Kidney epithelial cell (primary cell): ENCODE results near the gene KLF1. TPM values are rescaled to one million over a fixed set of nuclear protein-coding genes. Genes with fewer than 3 reads are reported as not detected.
A peak's percentile ranks its signal among the peaks of the same experiment; 100 is the strongest.

ENCODE experiments used
- DNase-seq: peaks from one replicate; pipeline ENCODE4 v3.0.0-alpha.2; 2010; ENCODE audit warnings: low read depth
- H3K27me3 ChIP-seq: 2 replicates; pipeline ENCODE4 v1.6.0; 2011; ENCODE audit warnings: low read length; ENCODE audit not compliant: control insufficient read depth, insufficient read depth
- H3K36me3 ChIP-seq: 2 replicates; pipeline ENCODE4 v1.5.1; 2011; ENCODE audit warnings: low read length; ENCODE audit not compliant: control insufficient read depth, insufficient read depth
- H3K4me3 ChIP-seq: 2 replicates; pipeline ENCODE4 v1.5.1; 2011; ENCODE audit warnings: low read depth, mild to moderate bottlenecking, control low read depth, low read length
- total RNA-seq: library from RNA; depleted of rRNA; stranded (reverse); fragments of >200 nt; gene quantifications from 2 replicates; pipeline ENCODE4 v1.2.3, GENCODE V29; 2015
- TF ChIP-seq, protein P1 (sequence below): IDR thresholded peaks from 2 replicates; pipeline ENCODE4 v1.5.1; 2011; ENCODE audit warnings: mild to moderate bottlenecking, moderate library complexity, low read length, control low read depth, inconsistent platforms; ENCODE audit not compliant: insufficient read depth, poor library complexity, severe bottlenecking

Gene KLF1
- total RNA-seq, 1 donor from 2014 or later = not detected

DNA sequence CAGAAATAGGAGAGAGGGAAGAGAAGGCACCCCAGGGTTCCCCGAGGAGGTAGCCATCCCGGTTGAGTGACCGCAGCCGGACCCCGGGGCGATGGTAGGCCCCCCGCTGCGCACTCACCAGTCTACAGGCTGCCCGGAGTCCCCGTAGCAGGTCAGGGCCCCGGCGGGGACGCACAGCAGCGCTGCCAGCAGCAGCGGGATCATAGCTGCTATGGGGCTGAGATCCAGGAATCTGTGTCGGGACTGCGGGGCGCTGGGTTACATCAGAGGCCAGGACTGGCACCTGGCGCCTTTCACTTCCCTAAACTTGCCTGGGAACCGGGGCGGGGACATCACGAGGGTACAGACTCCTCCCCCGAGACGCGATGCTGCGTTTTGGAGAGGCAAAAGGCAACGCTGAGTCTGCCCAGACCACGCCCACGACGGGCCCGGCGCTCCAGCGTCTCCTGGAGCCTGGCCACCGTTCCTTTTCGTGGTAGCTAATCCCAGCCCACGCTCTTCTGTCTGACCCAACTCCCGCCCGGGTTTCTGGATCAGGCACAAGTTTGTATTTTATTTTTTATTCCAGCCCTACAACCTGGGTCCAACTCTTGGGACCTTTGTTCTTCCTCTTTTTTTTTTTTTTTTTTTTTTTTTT, 5.7 kb downstream of the KLF1 start, which contains the start of gene DNASE2:
Gene DNASE2 (minus strand): TSS at position 278 of the 637 bp plus-strand sequence. CDS start 74 bp downstream, at position 204.
- DNase-seq = peak; percentile 61
- H3K27me3 ChIP-seq = peaks cover 23% of the 10 kb centered on the region
- H3K4me3 ChIP-seq = peak within 1 kb of the TSS; percentile 78
- no peaks in the 10 kb centered on the region for H3K36me3 ChIP-seq
- TF ChIP-seq, protein P1, sequence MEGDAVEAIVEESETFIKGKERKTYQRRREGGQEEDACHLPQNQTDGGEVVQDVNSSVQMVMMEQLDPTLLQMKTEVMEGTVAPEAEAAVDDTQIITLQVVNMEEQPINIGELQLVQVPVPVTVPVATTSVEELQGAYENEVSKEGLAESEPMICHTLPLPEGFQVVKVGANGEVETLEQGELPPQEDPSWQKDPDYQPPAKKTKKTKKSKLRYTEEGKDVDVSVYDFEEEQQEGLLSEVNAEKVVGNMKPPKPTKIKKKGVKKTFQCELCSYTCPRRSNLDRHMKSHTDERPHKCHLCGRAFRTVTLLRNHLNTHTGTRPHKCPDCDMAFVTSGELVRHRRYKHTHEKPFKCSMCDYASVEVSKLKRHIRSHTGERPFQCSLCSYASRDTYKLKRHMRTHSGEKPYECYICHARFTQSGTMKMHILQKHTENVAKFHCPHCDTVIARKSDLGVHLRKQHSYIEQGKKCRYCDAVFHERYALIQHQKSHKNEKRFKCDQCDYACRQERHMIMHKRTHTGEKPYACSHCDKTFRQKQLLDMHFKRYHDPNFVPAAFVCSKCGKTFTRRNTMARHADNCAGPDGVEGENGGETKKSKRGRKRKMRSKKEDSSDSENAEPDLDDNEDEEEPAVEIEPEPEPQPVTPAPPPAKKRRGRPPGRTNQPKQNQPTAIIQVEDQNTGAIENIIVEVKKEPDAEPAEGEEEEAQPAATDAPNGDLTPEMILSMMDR = no peak

DNA sequence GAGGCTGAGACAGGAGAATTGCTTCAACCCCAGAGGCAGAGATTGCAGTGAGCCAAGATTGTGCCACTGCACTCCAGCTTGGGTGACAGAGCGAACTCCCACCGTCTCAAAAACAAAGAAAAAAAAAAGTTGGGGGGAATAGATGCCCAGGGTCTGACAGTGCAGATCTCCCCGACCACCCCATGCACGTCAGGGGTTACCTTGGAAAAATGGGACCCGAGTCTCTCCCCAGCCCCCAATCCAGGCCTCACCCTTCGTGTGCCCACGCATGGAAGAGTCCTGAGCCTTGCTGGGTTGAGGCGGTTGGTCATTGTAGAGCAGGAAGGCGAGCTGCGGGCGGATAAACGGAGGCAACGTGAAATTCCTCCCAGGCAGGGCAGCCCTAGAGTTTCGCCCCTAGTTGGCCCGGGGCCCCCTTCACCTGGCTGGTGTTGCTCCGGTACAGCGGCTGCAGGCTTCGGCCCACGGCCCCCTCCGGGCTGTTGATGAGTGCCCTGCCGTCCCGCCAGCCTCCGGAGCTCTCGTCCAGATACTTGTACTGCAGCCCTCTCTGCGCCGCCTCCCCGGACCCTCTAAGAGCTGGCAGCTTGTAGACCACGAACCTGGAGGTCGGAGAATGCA, 6.3 kb downstream of the KLF1 start:
- Histone ChIP-seq H3K27me3 (peaks cover 17% of the 10 kb centered on the region), H3K36me3 (no peaks in the 10 kb centered on the region), H3K4me3 (peak overlapping the region; percentile 78)
- TF ChIP-seq, protein P1 = no peak
- no peak for DNase-seq

DNA sequence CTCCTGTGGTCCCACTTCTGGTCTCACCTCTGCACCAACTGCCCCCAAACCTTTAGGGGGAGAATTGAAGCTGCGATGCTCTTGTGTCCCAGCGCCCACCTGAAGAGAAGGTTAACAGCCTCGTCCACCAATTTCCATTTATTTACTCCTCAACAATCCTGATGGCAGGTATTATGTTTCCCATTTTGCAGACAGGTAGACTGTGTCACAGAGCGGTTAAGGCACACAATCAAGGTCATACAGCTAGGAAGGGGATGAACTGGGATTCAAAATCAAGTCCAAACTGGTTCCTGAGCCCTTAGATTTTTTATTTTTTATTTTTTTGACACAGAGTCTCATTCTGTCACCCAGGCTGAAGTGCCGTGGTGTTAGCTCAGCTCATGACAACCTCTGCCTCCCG, 11.9 kb downstream of the KLF1 start:
- TF ChIP-seq, protein P1 = no peak
- H3K27me3 ChIP-seq = peaks cover 7% of the 10 kb centered on the region
- H3K36me3 ChIP-seq = no peaks in the 10 kb centered on the region
- no peak overlapping the region for H3K4me3 ChIP-seq
- DNase-seq = no peak

DNA sequence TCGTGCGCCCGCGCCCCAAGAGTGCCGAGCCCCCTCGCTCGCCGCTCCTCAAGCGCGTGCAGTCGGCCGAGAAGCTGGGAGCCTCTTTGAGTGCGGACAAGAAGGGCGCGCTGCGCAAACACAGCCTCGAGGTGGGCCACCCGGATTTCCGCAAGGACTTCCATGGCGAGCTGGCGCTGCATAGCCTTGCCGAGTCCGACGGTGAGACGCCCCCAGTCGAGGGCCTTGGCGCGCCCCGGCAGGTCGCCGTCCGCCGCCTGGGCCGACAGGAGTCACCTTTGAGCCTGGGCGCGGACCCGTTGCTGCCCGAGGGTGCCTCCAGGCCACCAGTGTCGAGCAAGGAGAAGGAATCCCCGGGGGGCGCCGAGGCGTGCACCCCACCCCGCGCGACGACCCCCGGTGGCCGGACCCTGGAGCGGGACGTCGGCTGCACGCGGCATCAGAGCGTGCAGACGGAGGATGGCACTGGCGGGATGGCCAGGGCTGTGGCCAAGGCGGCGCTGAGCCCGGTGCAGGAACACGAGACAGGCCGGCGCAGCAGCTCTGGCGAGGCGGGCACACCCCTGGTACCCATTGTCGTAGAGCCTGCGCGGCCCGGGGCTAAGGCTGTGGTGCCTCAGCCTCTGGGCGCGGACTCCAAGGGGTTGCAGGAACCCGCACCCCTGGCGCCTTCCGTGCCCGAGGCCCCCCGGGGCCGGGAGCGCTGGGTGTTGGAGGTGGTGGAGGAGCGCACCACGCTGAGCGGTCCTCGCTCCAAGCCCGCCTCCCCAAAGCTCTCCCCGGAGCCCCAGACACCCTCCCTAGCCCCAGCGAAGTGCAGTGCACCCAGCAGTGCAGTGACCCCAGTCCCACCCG, 12.9 kb downstream of the KLF1 start:
- no peak for DNase-seq
- no peaks in the 10 kb centered on the region for H3K36me3 ChIP-seq
- peaks cover 7% of the 10 kb centered on the region for H3K27me3 ChIP-seq
- H3K4me3 ChIP-seq = no peak overlapping the region
- TF ChIP-seq, protein P1 = no peak

DNA sequence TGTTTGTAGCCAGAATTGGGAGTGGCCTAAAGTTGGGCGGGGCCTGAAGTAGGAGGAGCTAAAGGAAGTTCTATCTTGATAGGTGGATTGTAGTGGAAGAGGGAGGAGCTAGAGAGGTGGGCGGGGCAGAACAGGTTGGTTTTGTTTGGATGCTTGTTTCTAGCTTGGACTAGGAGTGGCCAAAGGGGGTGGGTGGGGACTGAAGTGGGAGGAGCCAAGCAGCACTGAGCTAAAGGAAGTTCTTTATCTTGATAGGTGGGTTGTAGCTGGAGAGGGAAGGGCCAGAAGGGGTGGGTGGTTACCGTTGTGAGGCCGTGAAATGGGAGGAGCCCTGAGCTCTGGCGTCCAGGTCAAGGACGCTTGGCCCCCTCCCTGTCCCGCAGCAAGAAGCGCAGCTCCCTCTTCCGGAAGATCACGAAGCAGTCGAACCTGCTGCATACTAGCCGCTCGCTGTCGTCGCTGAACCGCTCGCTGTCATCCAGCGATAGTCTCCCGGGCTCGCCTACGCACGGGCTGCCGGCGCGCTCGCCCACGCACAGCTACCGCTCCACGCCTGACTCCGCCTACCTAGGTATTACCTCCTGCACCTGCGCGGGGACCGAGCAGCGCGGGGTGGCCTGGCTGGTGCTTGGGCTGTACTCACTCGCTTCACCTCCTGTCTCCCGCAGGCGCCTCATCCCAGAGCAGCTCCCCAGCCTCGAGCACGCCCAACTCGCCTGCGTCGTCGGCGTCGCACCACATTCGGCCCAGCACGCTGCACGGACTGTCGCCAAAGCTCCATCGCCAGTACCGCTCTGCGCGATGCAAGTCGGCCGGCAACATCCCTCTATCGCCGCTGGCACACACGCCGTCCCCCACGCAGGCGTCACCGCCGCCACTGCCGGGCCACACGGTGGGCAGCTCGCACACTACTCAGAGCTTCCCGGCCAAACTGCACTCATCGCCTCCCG, 13.8 kb downstream of the KLF1 start:
- TF ChIP-seq, protein P1 = no peak
- DNase-seq = peak; percentile 47
- H3K36me3 ChIP-seq = no peaks in the 10 kb centered on the region
- peaks cover 7% of the 10 kb centered on the region for H3K27me3 ChIP-seq
- peak overlapping the region; percentile 24 for H3K4me3 ChIP-seq
